Smooth muscle cell (in vitro differentiated cells): ENCODE results near the gene B4GALNT2. TPM values are rescaled to one million over a fixed set of nuclear protein-coding genes. Genes with fewer than 3 reads are reported as not detected.

Experiments
- DNase-seq: peaks from one replicate; lab custom pipeline; 2025; ENCODE audit not compliant: unreplicated experiment; lab: John Stamatoyannopoulos, UW
- H2AFZ ChIP-seq: fragments of 200-600 bp; sonication (generic); 2 replicates; pipeline ENCODE4 v1.6.0; 2016; ENCODE audit warnings: antibody characterized with exemption, low read depth, mild to moderate bottlenecking
- H3F3A ChIP-seq: fragments of 200-600 bp; sonication (generic); 2 replicates; pipeline ENCODE4 v1.6.0; 2017; ENCODE audit warnings: antibody characterized with exemption, low read depth
- H3K27ac ChIP-seq: fragments of 200-600 bp; sonication (generic); 2 replicates; pipeline ENCODE4 v1.5.1; 2016; ENCODE audit warnings: low read depth, mild to moderate bottlenecking
- H3K27me3 ChIP-seq: fragments of 200-600 bp; sonication (generic); 2 replicates; pipeline ENCODE4 v1.6.1; 2016; ENCODE audit warnings: low read depth, mild to moderate bottlenecking
- H3K36me3 ChIP-seq: fragments of 200-600 bp; sonication (generic); 2 replicates; pipeline ENCODE4 v1.5.1; 2016; ENCODE audit warnings: low read depth
- H3K4me1 ChIP-seq: fragments of 200-600 bp; sonication (generic); 2 replicates; pipeline ENCODE4 v1.5.1; 2016; ENCODE audit warnings: low read depth
- H3K4me2 ChIP-seq: fragments of 200-600 bp; sonication (generic); 2 replicates; pipeline ENCODE4 v1.6.0; 2016; ENCODE audit warnings: mild to moderate bottlenecking
- H3K4me3 ChIP-seq: fragments of 200-600 bp; sonication (generic); 2 replicates; pipeline ENCODE4 v1.5.1; 2016; ENCODE audit warnings: mild to moderate bottlenecking
- H3K79me2 ChIP-seq: fragments of 200-600 bp; sonication (generic); 2 replicates; pipeline ENCODE4 v1.6.0; 2016; ENCODE audit warnings: low read depth, mild to moderate bottlenecking
- H3K9ac ChIP-seq: fragments of 200-600 bp; sonication (generic); 2 replicates; pipeline ENCODE4 v1.6.0; 2016; ENCODE audit warnings: low read depth
- H3K9me3 ChIP-seq: fragments of 200-600 bp; sonication (generic); replicated peaks from 2 replicates; pipeline ENCODE4 v1.5.1; 2016; ENCODE audit warnings: low read depth
- H4K20me1 ChIP-seq: fragments of 200-600 bp; sonication (generic); 2 replicates; pipeline ENCODE4 v1.6.0; 2016; ENCODE audit warnings: low read depth
- CTCF ChIP-seq: fragments of 200-600 bp; sonication (generic); IDR thresholded peaks from 2 replicates; pipeline ENCODE4 v1.5.1; 2017; ENCODE audit warnings: borderline replicate concordance, mild to moderate bottlenecking, antibody characterized with exemption; ENCODE audit not compliant: insufficient read depth, poor library complexity, severe bottlenecking
- WGBS: methylation state at CpG from one replicate; pipeline ENCODE4 v1.1.7; 2016; ENCODE audit warnings: low lambda C conversion rate; 5-methylcytosine and 5-hydroxymethylcytosine counted together
- polyA plus RNA-seq: library from polyadenylated mRNA; unstranded; fragments of >200 nt; fragmentation: Nextera tagmentation; extraction: Ambion mirVana; gene quantifications from 2 replicates; pipeline ENCODE4 v1.2.1, GENCODE V29; 2016
- total RNA-seq: library from RNA; depleted of rRNA; stranded (reverse); fragments of >200 nt; gene quantifications from 2 replicates; pipeline ENCODE4 v1.2.3, GENCODE V29; 2014

Gene B4GALNT2
- total and polyA plus RNA-seq, 2 experiments from 2014 or later: 0.11 to 0.13 TPM

DNA sequence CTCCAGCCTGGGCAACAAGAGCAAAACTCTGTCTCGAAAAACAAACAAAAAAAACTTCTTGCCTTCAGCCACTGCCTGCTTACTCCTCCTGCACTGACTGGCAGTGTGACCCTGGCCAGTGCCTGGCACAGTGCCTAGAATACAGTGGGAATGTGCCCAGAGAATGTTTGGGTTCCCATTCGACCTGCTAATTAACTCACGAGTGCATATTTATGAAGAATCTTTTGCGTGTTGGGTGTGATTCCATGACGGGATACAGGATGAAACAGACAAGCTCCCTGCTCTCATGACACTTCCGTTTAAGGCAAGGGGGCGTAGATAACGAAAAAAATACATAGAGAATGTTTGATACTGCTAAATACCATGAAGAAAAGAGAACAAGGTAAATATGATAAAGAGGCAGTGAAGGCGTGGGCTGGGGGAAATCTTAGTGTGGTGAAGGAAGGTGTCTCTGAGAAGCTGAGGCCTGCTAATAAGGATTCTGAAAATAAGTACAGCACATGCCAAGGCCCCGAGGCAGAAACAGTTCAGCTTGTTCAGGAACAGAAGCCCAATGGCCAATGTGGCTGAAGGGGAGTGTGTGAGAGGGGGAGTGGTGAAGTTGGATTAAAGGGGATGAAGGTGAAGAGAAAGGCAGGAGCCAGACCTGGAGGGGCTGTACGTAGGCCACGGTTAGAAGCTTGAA, 82.2 kb downstream of the B4GALNT2 start:
- Histone ChIP-seq H3K4me1 (peaks cover 8% of the 10 kb centered on the region), H3K79me2 (no peaks in the 10 kb centered on the region), H3K9me3 (no peaks in the 10 kb centered on the region), H2AFZ (no peak overlapping the region), H3K4me2 (no peak overlapping the region), H3K27ac (no peak overlapping the region), H3K9ac (no peak overlapping the region), H3K27me3 (no peaks in the 10 kb centered on the region), H3K4me3 (no peak overlapping the region), H3K36me3 (no peaks in the 10 kb centered on the region), H3F3A (peaks cover under 1% of the 10 kb centered on the region), H4K20me1 (no peaks in the 10 kb centered on the region)
- 88% methylated on average over 12 of the region's 12 CpGs for WGBS
- DNase-seq: no peak
- TF ChIP-seq CTCF: no peak

DNA sequence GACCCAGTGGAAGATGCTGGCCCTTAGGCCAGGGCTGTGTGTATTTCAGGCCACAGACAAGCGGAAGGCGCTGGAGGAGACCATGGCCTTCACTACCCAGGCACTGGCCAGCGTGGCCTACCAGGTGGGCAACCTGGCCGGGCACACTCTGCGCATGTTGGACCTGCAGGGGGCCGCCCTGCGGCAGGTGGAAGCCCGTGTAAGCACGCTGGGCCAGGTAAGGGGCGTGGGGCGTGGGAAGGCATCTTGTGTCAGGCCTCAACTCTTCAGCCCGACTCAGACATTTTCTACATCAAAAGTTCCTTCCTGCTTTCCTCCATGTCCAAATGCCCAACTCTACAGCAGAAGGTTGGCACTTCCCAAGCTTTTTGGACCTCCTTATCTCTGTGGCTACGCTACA, 83.9 kb downstream of the B4GALNT2 start:
- H4K20me1 ChIP-seq: no peaks in the 10 kb centered on the region
- H3K4me1 ChIP-seq: no peaks in the 10 kb centered on the region
- no peak overlapping the region for H3K4me2 ChIP-seq
- H3K27me3 ChIP-seq: no peaks in the 10 kb centered on the region
- no peak overlapping the region for H3K27ac ChIP-seq
- H3K36me3 ChIP-seq: no peaks in the 10 kb centered on the region
- TF ChIP-seq CTCF: no peak
- H3F3A ChIP-seq: no peaks in the 10 kb centered on the region
- no peak for DNase-seq
- H3K9me3 ChIP-seq: no peaks in the 10 kb centered on the region
- no peak overlapping the region for H3K9ac ChIP-seq
- H3K79me2 ChIP-seq: no peaks in the 10 kb centered on the region
- H2AFZ ChIP-seq: no peak overlapping the region
- 96% methylated on average over 13 of the region's 13 CpGs for WGBS
- no peak overlapping the region for H3K4me3 ChIP-seq

- H3K27me3 ChIP-seq: no peaks in the 10 kb centered on the region
- 81% methylated on average over 11 of the region's 11 CpGs for WGBS
- no peak overlapping the region for H3K27ac ChIP-seq
- no peaks in the 10 kb centered on the region for H3F3A ChIP-seq
- H3K79me2 ChIP-seq: no peaks in the 10 kb centered on the region
- no peaks in the 10 kb centered on the region for H4K20me1 ChIP-seq
- DNase-seq: no peak
- no peak overlapping the region for H2AFZ ChIP-seq
- H3K9me3 ChIP-seq: no peaks in the 10 kb centered on the region
- no peak for TF ChIP-seq CTCF
- no peaks in the 10 kb centered on the region for H3K36me3 ChIP-seq
- H3K4me3 ChIP-seq: no peak overlapping the region
- no peaks in the 10 kb centered on the region for H3K4me1 ChIP-seq
- no peak overlapping the region for H3K9ac ChIP-seq
- no peak overlapping the region for H3K4me2 ChIP-seq
Observed at GRCh38 chr17:49216953-49217650, 84.5 kb downstream of the B4GALNT2 start.
